GM21723 (cell line): Measurements from ENCODE around the gene C5orf47.
"Not testable (repeated sequence)": the region's sequence is repeated elsewhere in the genome, so short reads cannot be mapped to it uniquely, and the experiment has no call there.

Experiments used
- ATAC-seq: cut with Tn5 transposase; IDR thresholded peaks from one replicate; pipeline ENCODE4 v1.9.1; 2021; ENCODE audit warnings: mild to moderate bottlenecking, moderate library complexity; ENCODE audit not compliant: unreplicated experiment

Gene C5orf47

GRCh38 chr5:173969167-173970049, 19.6 kb upstream of the C5orf47 start:
- no peak for ATAC-seq

- ATAC-seq, result no peak
Observed at GRCh38 chr5:173970878-173971650, 17.9 kb upstream of the C5orf47 start.

- ATAC-seq, result no peak
Observed at GRCh38 chr5:173971681-173972345, 17.2 kb upstream of the C5orf47 start.

GRCh38 chr5:173972607-173972924, 16.4 kb upstream of the C5orf47 start:
- no peak for ATAC-seq

- ATAC-seq, result peak; percentile 85
Observed at GRCh38 chr5:173972925-173973615, 15.9 kb upstream of the C5orf47 start.

GRCh38 chr5:173973616-173973969, 15.4 kb upstream of the C5orf47 start:
- ATAC-seq, result peak; percentile 42

GRCh38 chr5:173974688-173975239, 14.2 kb upstream of the C5orf47 start:
- no peak for ATAC-seq

GRCh38 chr5:173981185-173981761, 7.7 kb upstream of the C5orf47 start:
- no peak for ATAC-seq

- ATAC-seq, result no peak
Observed at GRCh38 chr5:173984218-173984617, 4.8 kb upstream of the C5orf47 start.

GRCh38 chr5:173989432-173990082, 587 bp downstream of the C5orf47 start:
- no peak for ATAC-seq

GRCh38 chr5:173997331-173997730, 8.4 kb downstream of the C5orf47 start:
- ATAC-seq, result no peak

GRCh38 chr5:173998531-173998930, 9.6 kb downstream of the C5orf47 start:
- ATAC-seq, result no peak

- no peak for ATAC-seq
Observed at GRCh38 chr5:174000076-174000475, 11.1 kb downstream of the C5orf47 start.

GRCh38 chr5:174003795-174004194, 14.8 kb downstream of the C5orf47 start:
- no peak for ATAC-seq

GRCh38 chr5:174008922-174009321, 20.0 kb downstream of the C5orf47 start:
- no peak for ATAC-seq

GRCh38 chr5:174010365-174010764, 21.4 kb downstream of the C5orf47 start:
- ATAC-seq, result no peak

- no peak for ATAC-seq
Observed at GRCh38 chr5:174011441-174011840, 22.5 kb downstream of the C5orf47 start.

GRCh38 chr5:174020069-174020927, 31.3 kb downstream of the C5orf47 start:
- ATAC-seq, result not testable (repeated sequence)

- no peak for ATAC-seq
Observed at GRCh38 chr5:174020928-174021304, 31.9 kb downstream of the C5orf47 start.
